HUES6 (cell line): Measurements from ENCODE around the gene RTCA.
"Not testable (repeated sequence)": the region's sequence is repeated elsewhere in the genome, so short reads cannot be mapped to it uniquely, and the experiment has no call there.

Experiments
- H3K27ac ChIP-seq: 2 replicates; pipeline ENCODE4 v1.7.0; 2013; ENCODE audit warnings: low read depth, mild to moderate bottlenecking, low read length, inconsistent platforms
- H3K27me3 ChIP-seq: 2 replicates; pipeline ENCODE4 v1.6.1; 2013; ENCODE audit warnings: low read length; ENCODE audit not compliant: control insufficient read depth, insufficient read depth
- H3K36me3 ChIP-seq: 2 replicates; pipeline ENCODE4 v1.6.1; 2013; ENCODE audit warnings: low read length; ENCODE audit not compliant: control insufficient read depth, insufficient read depth
- H3K4me1 ChIP-seq: 2 replicates; pipeline ENCODE4 v1.6.1; 2013; ENCODE audit warnings: low read length; ENCODE audit not compliant: control insufficient read depth, insufficient read depth
- H3K4me3 ChIP-seq: 2 replicates; pipeline ENCODE4 v1.5.1; 2013; ENCODE audit warnings: low read depth, low read length
- H3K9ac ChIP-seq: one replicate; pipeline ENCODE4 v1.6.1; 2013; ENCODE audit warnings: mild to moderate bottlenecking, low read length
- H3K9me3 ChIP-seq: 2 replicates; pipeline ENCODE4 v1.6.1; 2013; ENCODE audit warnings: low read depth, low read length; ENCODE audit not compliant: control insufficient read depth, insufficient read depth

The RTCA gene

DNA sequence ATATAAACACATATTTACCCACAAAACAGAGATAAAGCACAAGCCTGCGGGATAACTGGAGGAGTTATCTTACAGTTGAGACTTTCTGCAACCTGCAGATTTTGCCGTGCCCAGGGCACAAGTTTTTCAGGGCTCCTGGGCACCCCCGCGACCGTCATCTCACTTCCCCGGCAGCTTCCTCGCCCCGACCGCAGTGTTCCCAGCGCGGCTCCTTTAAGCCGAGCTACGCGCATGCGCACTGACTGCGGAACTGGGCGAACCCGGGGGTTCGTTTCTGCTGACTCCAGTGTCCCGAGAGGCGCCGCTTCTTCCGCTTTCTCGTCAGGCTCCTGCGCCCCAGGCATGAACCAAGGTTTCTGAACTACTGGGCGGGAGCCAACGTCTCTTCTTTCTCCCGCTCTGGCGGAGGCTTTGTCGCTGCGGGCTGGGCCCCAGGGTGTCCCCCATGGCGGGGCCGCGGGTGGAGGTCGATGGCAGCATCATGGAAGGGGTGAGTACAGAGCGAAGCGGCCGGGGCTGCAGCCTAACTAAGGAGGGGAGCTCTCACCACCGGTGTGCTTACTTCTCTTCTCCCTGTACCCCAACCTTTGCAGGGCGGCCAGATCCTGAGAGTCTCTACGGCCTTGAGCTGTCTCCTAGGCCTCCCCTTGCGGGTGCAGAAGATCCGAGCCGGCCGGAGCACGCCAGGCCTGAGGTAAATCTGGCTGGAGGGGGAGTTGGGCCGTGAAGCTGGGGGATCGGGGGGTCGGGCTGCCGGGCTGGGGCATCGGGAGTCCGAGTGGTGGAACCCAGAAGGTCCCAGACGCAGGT, at the start of gene RTCA:
RTCA (plus strand) TSS at position 286 of the 810 bp plus-strand sequence; CDS start at position 446, 160 bp downstream.
- peak within 1 kb of the TSS; percentile 96 for H3K4me3 ChIP-seq
- H3K9me3 ChIP-seq: peaks cover 8% of the 10 kb centered on the region; the same call in 1 of the 2 replicates
- H3K4me1 ChIP-seq: no peaks in the 10 kb centered on the region
- H3K27ac ChIP-seq: peak within 1 kb of the TSS; percentile 83
- no peaks in the 10 kb centered on the region for H3K27me3 ChIP-seq
- peak within 1 kb of the TSS; percentile 94 for H3K9ac ChIP-seq
- H3K36me3 ChIP-seq: peaks cover 37% of the 10 kb centered on the region

DNA sequence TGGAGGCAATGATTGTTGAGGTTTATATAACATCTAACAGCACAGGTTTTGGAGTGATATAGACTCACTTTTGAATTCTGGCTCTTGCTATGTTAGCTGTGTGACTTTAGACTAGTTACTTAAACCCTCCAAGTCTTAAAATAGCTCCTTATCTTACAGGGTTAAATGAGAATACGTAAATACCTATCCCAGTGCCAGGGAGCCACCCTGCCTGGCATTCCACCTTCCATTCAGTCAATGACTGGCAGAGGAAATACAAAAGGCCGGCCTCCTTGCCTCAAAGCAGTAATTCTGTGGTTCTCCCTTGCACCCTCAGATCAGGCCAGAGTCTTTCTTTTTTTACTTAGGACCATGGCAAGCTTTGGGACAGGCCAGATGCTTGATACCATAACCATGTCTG, 48.2 kb upstream of the RTCA start:
- H3K4me3 ChIP-seq: no peak overlapping the region
- peaks cover 51% of the 10 kb centered on the region for H3K36me3 ChIP-seq
- H3K9ac ChIP-seq: no peak overlapping the region
- H3K27me3 ChIP-seq: no peaks in the 10 kb centered on the region
- H3K4me1 ChIP-seq: no peaks in the 10 kb centered on the region
- no peak overlapping the region for H3K27ac ChIP-seq
- H3K9me3 ChIP-seq: no peaks in the 10 kb centered on the region

DNA sequence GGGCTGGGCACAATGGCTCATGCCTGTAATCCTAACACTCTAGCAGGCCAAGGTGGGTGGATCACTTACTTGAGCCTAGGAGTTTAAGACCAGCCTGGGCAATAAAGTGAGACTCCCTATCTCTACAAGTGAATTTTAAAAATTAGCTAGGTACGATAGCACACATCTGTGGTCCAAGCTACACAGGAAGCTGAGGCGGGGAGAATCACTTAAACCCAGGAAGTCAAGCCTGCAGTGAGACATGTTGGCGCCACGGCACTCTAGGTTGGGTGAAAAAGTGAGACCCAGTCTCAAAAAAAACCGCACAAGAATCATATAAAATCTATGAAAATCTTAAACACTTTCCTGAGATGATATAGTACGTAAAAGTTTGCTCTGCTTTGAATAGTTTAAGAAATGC, 46.6 kb upstream of the RTCA start:
- Histone ChIP-seq H3K27ac (no peak overlapping the region), H3K36me3 (peaks cover 36% of the 10 kb centered on the region), H3K4me1 (no peaks in the 10 kb centered on the region), H3K4me3 (no peak overlapping the region), H3K9me3 (no peaks in the 10 kb centered on the region), H3K9ac (no peak overlapping the region), H3K27me3 (no peaks in the 10 kb centered on the region)

DNA sequence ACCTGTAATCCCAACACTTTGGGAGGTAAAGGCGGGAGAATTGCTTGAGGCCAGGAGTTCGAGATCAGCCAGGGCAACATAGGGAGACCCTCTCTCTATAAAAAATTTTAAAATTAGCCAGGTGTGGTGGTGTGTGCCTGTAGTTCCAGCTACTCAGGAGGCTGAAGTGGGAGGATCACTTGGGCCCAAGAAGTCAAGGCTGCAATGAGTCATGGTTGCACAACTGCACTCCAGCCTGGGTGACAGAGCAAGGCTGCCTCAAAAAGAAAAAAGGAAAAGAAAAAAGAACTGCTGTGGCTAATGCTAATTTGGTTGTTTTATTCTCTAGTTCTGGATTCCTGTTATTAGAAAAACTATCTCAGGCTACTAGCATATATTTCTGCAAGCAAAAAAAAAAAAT, 46.1 kb upstream of the RTCA start:
- Histone ChIP-seq H3K9ac (no peak overlapping the region), H3K4me1 (no peaks in the 10 kb centered on the region), H3K27me3 (no peaks in the 10 kb centered on the region), H3K27ac (no peak overlapping the region), H3K9me3 (no peaks in the 10 kb centered on the region), H3K36me3 (peaks cover 32% of the 10 kb centered on the region), H3K4me3 (no peak overlapping the region)

DNA sequence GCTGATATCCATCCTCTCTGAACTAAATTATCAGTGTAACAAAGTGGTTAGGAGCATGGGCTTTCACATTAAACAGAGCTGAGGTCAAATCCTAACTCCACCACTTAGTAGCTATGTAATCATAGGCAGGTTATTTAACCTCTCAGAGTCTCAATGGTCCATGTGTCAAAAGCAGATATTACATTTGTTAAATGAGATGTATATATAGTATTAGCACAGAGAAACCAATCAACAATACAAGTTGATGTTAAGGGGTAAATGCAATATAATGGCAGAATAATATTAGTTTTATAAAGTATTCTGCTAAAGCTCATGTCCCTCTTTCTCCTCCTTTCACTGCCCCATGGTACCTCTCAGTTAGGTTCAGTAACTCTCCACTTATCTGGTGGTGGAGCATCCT, 43.6 kb upstream of the RTCA start:
- Histone ChIP-seq H3K36me3 (peaks cover 24% of the 10 kb centered on the region), H3K4me1 (no peaks in the 10 kb centered on the region), H3K9ac (no peak overlapping the region), H3K27me3 (no peaks in the 10 kb centered on the region), H3K27ac (no peak overlapping the region), H3K9me3 (no peaks in the 10 kb centered on the region), H3K4me3 (no peak overlapping the region)

DNA sequence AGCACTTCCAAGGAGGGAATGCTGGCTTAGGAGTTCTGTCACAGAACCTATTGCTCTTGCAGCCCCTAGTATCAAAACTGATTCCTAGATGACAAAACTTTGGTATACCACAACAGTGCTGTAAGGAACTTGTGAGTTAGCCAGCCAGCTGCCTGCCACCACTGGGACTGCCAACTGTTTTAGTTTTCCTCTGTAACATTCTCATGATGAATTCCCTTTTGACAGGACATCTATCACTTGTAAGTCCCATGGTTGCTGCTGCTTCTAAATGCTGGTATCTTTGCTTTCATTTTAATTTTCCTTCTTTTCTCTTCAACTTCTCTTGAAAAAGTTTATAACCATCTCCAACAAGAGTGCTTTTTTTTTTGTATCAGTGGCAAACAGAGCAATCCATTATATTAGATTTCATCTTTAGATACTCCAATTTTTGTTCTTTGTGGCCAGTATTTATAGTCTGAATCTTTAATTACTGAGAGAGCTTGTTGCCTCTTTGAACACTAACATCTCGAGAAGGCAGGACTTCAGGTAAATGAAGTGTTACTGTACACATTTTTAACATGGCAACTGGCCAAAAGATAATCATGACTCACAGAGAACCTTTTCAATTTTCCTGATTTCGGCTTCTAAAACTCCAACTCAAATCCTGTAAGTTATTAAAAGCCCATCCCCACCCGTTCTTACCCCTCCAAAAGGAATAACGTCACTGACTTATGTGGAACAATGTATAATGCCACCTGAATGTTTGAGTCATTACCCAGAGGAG, 36.2 kb upstream of the RTCA start:
- Histone ChIP-seq H3K27me3 (no peaks in the 10 kb centered on the region), H3K4me3 (no peak overlapping the region), H3K36me3 (peaks cover 53% of the 10 kb centered on the region), H3K9me3 (no peaks in the 10 kb centered on the region), H3K4me1 (no peaks in the 10 kb centered on the region), H3K27ac (no peak overlapping the region), H3K9ac (no peak overlapping the region)

DNA sequence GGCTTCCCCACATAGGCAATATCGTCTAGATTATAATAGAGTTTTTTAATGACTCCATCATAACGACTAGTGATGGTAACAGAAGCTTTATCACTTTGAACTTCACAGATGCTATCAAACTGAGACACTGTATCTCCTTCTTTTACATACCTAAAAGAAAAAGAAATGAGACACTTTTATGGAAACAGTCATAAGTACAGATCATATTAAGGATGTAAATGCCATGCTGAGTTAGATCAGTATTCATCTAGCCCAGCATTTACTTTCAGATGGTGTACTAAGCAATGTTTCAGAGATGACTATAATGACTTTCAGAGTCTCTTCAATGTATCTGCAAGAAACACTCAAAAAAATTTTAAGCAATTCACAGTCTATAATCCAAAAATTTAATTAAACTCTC, 35.3 kb upstream of the RTCA start:
- Histone ChIP-seq H3K9ac (no peak overlapping the region), H3K9me3 (no peaks in the 10 kb centered on the region), H3K27me3 (no peaks in the 10 kb centered on the region), H3K27ac (no peak overlapping the region), H3K4me3 (no peak overlapping the region), H3K36me3 (peaks cover 56% of the 10 kb centered on the region), H3K4me1 (no peaks in the 10 kb centered on the region)

DNA sequence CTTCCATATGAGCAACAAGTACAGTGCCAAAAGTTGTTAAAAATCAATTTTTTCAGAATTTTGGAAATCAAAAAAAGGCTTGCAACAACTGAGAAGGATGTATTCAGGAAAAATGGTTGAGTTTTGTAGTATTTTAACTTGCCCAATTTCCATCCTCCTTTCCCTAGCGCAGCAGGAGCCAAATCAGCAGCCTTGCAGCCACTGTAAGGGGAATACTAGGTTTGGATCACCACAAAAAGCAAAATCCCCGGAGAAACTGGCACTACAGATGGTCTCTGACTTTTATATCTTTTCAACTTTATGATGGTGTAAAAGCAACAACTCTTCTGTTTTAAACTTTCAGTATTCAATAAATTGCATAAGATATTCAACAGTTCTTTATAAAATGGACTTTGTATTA, 34.3 kb upstream of the RTCA start:
- H3K27me3 ChIP-seq: no peaks in the 10 kb centered on the region
- no peak overlapping the region for H3K27ac ChIP-seq
- H3K4me1 ChIP-seq: no peaks in the 10 kb centered on the region
- no peak overlapping the region for H3K4me3 ChIP-seq
- peaks cover 55% of the 10 kb centered on the region for H3K36me3 ChIP-seq
- H3K9ac ChIP-seq: no peak overlapping the region
- H3K9me3 ChIP-seq: no peaks in the 10 kb centered on the region

DNA sequence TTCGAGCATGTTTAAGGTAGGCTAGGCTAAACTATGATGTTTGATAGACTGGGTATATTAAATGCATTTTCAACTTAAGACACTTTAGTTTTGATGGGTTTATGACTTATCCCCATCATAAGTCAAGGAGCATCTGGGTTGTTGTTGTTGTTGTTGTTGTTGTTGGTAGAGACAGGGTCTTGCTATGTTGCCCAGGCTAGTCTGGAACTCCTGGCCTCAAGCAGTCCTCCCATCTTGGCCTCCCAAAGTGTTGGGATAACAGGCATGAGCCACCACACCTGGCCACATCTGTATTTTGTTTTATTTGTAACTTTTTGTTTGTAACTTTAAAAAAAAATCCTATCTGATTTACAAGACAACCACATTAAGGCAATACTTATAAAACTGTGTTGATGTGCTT, 33.9 kb upstream of the RTCA start:
- Histone ChIP-seq H3K27me3 (no peaks in the 10 kb centered on the region), H3K4me3 (no peak overlapping the region), H3K4me1 (no peaks in the 10 kb centered on the region), H3K9ac (no peak overlapping the region), H3K9me3 (no peaks in the 10 kb centered on the region), H3K36me3 (peaks cover 53% of the 10 kb centered on the region), H3K27ac (no peak overlapping the region)

DNA sequence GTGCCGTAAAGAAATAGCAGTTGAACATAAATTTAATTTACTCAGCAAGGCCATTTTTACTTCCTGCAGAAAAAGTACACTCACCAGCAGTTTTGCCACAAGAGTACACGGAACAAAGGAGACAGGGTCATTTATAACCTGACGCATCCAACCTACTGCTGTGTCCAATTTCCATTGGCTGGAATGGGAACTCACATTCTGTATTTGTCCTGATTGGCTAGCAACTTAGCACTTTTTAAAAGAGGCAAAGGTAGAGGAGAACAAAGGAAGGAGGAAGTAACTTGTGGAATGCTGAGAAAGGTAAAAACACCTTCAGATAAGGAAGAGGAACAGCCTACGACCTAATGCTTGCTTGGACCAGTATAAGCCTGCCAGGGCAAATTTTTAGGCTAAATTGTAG, 32.5 kb upstream of the RTCA start:
- not testable (repeated sequence) for H3K27ac ChIP-seq, H3K4me1 ChIP-seq, H3K9me3 ChIP-seq, H3K4me3 ChIP-seq, H3K9ac ChIP-seq, H3K27me3 ChIP-seq
- peaks cover 53% of the 10 kb centered on the region for H3K36me3 ChIP-seq

DNA sequence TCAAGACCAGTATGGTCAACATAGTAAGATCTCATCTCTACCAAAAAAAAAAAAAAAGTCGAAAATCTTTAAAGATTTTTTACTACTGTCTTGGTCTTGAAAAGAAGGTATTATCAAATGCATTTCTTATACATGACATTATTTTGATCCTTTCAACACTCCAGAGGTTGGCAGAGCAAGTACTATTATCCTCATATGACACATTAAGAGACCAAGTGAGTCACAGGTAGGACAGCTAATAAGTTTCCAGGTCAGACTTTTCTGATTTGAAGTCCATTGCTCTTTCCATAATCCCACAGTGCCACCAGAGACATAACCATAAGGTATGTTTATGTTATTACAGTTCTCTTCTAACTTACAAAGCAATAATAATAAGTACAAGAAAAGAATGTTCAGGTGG, 31.6 kb upstream of the RTCA start:
- Histone ChIP-seq H3K9ac (no peak overlapping the region), H3K27me3 (no peaks in the 10 kb centered on the region), H3K4me1 (no peaks in the 10 kb centered on the region), H3K9me3 (no peaks in the 10 kb centered on the region), H3K27ac (no peak overlapping the region), H3K4me3 (no peak overlapping the region), H3K36me3 (peaks cover 59% of the 10 kb centered on the region)
